Sciatic nerve (tissue), 2 donors: ENCODE results near the gene GNA15. TPM values are rescaled to one million over a fixed set of nuclear protein-coding genes. Genes with fewer than 3 reads are reported as not detected.
"Not testable (repeated sequence)": the region's sequence is repeated elsewhere in the genome, so short reads cannot be mapped to it uniquely, and the experiment has no call there.

ENCODE experiments used
- ATAC-seq: fragments of 200-7000 bp; cut with Tn5 transposase; one replicate; pipeline ENCODE4 v1.9.1; 2020; ENCODE audit warnings: mild to moderate bottlenecking, moderate library complexity
- DNase-seq: peaks from one replicate; pipeline ENCODE4 v3.0.0-alpha.2; 2020; ENCODE audit warnings: low spot score
- intact Hi-C: fragments of 100-400 bp; cut with DNase I; formaldehyde crosslinking; loops from one replicate; pipeline ENCODE4 v1.14.2; 2022
- total RNA-seq: library from RNA; stranded (reverse); fragmentation: NEBNext Ultra II Directional; extraction: Animal tissue kit (Norgen Biotek cat#: 25700); gene quantifications from one replicate; pipeline ENCODE4 v1.2.1, GENCODE V29; 2021
- donor health status: DM: no; HTN: no; CAD: no.
- donor health status: DM: no; HTN: no; CAD: no.

The GNA15 gene
- total RNA-seq, 1 donor from 2014 or later, result 9.5 TPM

- DNase-seq (no peak), ATAC-seq (no peak)
- intact Hi-C loops, result loop anchor here (5.0 kb wide), 1 partner anchor 205 kb away; no protein-coding TSS in a partner anchor
These were observed 26.8 kb downstream of the GNA15 start for GRCh38 chr19:3162418-3163229.

GRCh38 chr19:3163230-3163886 lies 27.5 kb downstream of the GNA15 start:
- ATAC-seq (peak; percentile 91), DNase-seq (peak; percentile 84)
- intact Hi-C loops, result loop anchor here (5.0 kb wide), 1 partner anchor 206 kb away; no protein-coding TSS in a partner anchor

GRCh38 chr19:3163943-3164342 lies 28.1 kb downstream of the GNA15 start:
- DNase-seq (no peak), ATAC-seq (no peak)
- intact Hi-C loops, result loop anchor here (5.0 kb wide), 1 partner anchor 207 kb away; no protein-coding TSS in a partner anchor

- no peak for ATAC-seq
- intact Hi-C loops, result no loop called here
- DNase-seq, result no peak
These were observed 31.9 kb downstream of the GNA15 start for GRCh38 chr19:3167533-3168272.

GRCh38 chr19:3171894-3172672 lies 36.2 kb downstream of the GNA15 start:
- no peak for DNase-seq
- peak; percentile 34 for ATAC-seq
- intact Hi-C loops, result no loop called here

GRCh38 chr19:3172673-3173000 lies 36.8 kb downstream of the GNA15 start:
- DNase-seq, ATAC-seq, intact Hi-C loops: not testable (repeated sequence)

- ATAC-seq (peak; percentile 33), DNase-seq (no peak)
- intact Hi-C loops, result no loop called here
These were observed 40.2 kb downstream of the GNA15 start for GRCh38 chr19:3175781-3176714.

GRCh38 chr19:3176715-3177501 lies 41.1 kb downstream of the GNA15 start:
- peak; percentile 55 for DNase-seq
- ATAC-seq, result peak; percentile 34
- intact Hi-C loops, result no loop called here

- DNase-seq, result peak; percentile 62
- ATAC-seq, result no peak
- intact Hi-C loops, result no loop called here
These were observed 42.6 kb downstream of the GNA15 start, which contains the start of gene S1PR4 for GRCh38 chr19:3178377-3178972. Gene S1PR4, plus strand, starts transcription at chr19:3178769. Its CDS starts 24 bp downstream, at chr19:3178793.

GRCh38 chr19:3178973-3179738 lies 43.3 kb downstream of the GNA15 start:
- DNase-seq, result peak; percentile 54
- intact Hi-C loops, result no loop called here
- no peak for ATAC-seq

GRCh38 chr19:3179739-3180293 lies 44.0 kb downstream of the GNA15 start:
- DNase-seq, result peak; percentile 53
- no peak for ATAC-seq

GRCh38 chr19:3183721-3184641 lies 48.1 kb downstream of the GNA15 start:
- intact Hi-C loops, result no loop called here
- DNase-seq (no peak), ATAC-seq (no peak)

More at GRCh38 chr19:3179739-3180293, 44.0 kb downstream of the GNA15 start:
- intact Hi-C loops, result no loop called here

- intact Hi-C loops, result no loop called here
- peak; percentile 84 for DNase-seq
These were observed 49.1 kb downstream of the GNA15 start for GRCh38 chr19:3184847-3185460.

More at GRCh38 chr19:3184847-3185460, 49.1 kb downstream of the GNA15 start:
- ATAC-seq, result peak; percentile 79
